ENCODE results near the gene ANAPC1. TPM values are rescaled to one million over a fixed set of nuclear protein-coding genes. Genes with fewer than 3 reads are reported as not detected.

Gene ANAPC1
- total and polyA plus RNA-seq, 9 of the 15 experiments (the other 6 are each of a cell fraction or from before 2014, with no cell fraction given): 14.0 to 126 (median 78.2) TPM

DNA sequence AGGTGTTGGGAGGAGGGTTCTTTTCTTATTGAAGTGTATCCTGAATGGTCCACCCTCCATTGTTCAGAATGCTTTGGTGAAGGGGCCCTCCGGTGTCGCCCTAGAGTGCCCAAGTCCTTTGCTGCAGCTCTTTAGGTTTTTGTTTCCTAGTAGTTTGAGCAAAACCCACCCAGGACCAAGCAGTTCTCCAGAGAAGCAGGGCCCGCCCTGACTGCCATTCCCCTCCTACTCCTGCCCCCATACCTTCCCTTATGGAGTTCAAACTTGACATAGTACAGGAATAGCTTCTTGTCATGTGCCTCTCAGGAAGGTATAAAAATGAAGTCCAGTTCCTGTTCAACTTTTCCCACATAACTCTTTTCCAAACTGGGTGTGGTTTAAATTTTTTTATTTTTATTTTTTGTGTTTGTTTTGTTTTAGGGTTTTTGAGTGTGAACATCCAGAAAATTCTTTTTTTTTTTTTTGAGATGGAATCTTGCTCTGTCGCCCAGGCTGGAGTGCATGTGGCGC is 20.0 kb upstream of the ANAPC1 start:
- CTCF ChIA-PET (ENCODE audit: low intra/inter-chr PET ratio): no interaction called here
- H3K4me2 ChIP-seq (ENCODE audit: insufficient read depth, low read length): no peak overlapping the region
- POLR2A ChIA-PET: interaction anchor here (0.6 to 1.2 kb wide), 3 partner anchors 16 to 143 kb away, joined by 3 to 4 read pairs (median 4); no protein-coding TSS in a partner anchor
- intact Hi-C loops (cut with micrococcal nuclease) (no loop called here), in situ Hi-C loops (cut with MboI) (loop anchor here (10.0 kb wide), 1 partner anchor 681 kb away; the partner anchor contains the start of gene CHCHD5)
- no peaks in the 10 kb centered on the region for H3K9me3 ChIP-seq (replicated peaks; ENCODE audit: control insufficient read depth, insufficient read depth, low read depth, low read length)
- peak overlapping the region; percentile 53; the same call in 1 of the 2 replicates for H2AFZ ChIP-seq (ENCODE audit: low read depth, low read length)
- ATAC-seq (no peak), FAIRE-seq (no peak), DNase-seq (ENCODE audit: extremely low read depth in 1 of 4, low spot score in 3 of 4) (peak in 1 of 4 experiments; percentile 2)
- no TSS peak for BruUV-seq (replicated peaks)
- no peak overlapping the region for H3K27ac ChIP-seq (ENCODE audit: extremely low read depth, low read depth, low read length)
- H3K36me3 ChIP-seq (ENCODE audit: control insufficient read depth, insufficient read depth, low read length): no peaks in the 10 kb centered on the region
- peaks cover 0 to 2% of the 10 kb centered on the region in 2 experiments; a peak in 2 of 5 replicates for H3K27me3 ChIP-seq (ENCODE audit: control insufficient read depth in 2 of 2, insufficient read depth in 2 of 2, low read length in 2 of 2)
- H3K9ac ChIP-seq (ENCODE audit: insufficient read depth in 1 of 2, low read depth in 2 of 2, low read length in 2 of 2): no peak overlapping the region; a peak in 1 of 4 replicates
- no peaks in the 10 kb centered on the region for H3K79me2 ChIP-seq (ENCODE audit: control insufficient read depth, insufficient read depth, low read length)
- H3K4me3 ChIP-seq: no peak overlapping the region
- H3K9me1 ChIP-seq (ENCODE audit: control insufficient read depth, insufficient read depth, low read length): no peaks in the 10 kb centered on the region
- WGBS (ENCODE audit: insufficient coverage, low coverage, missing lambda C conversion rate): 63% methylated on average over 5 of the region's 5 CpGs
- peaks cover 14 to 31% of the 10 kb centered on the region in 2 experiments for H3K4me1 ChIP-seq (replicated peaks in 1 of 2; ENCODE audit: control insufficient read depth in 2 of 2, insufficient read depth in 2 of 2, low read length in 2 of 2)
- no peaks in the 10 kb centered on the region for H4K20me1 ChIP-seq (replicated peaks; ENCODE audit: control insufficient read depth, insufficient read depth, low read length)
- TF ChIP-seq TBL1XR1 (IDR thresholded peaks at IDR 0.05; ENCODE audit: low read length in 2 of 2) (no peak), CHD4 (IDR thresholded peaks at IDR 0.05; ENCODE audit: insufficient read depth, insufficient replicate concordance, low read depth, low read length, poor library complexity, severe bottlenecking) (no peak), NELFE (IDR thresholded peaks at IDR 0.05; ENCODE audit: insufficient read depth, insufficient read length) (no peak), ZNF696 (CRISPR knock-in tag; conservative IDR thresholded peaks at IDR 0.05) (no peak), ZNF224 (CRISPR knock-in tag; IDR thresholded peaks at IDR 0.05) (no peak), RERE (CRISPR knock-in tag; IDR thresholded peaks at IDR 0.05; ENCODE audit: borderline replicate concordance) (no peak), PHB (CRISPR knock-in tag; IDR thresholded peaks at IDR 0.05) (no peak)
- TF ChIP-seq, protein P1, sequence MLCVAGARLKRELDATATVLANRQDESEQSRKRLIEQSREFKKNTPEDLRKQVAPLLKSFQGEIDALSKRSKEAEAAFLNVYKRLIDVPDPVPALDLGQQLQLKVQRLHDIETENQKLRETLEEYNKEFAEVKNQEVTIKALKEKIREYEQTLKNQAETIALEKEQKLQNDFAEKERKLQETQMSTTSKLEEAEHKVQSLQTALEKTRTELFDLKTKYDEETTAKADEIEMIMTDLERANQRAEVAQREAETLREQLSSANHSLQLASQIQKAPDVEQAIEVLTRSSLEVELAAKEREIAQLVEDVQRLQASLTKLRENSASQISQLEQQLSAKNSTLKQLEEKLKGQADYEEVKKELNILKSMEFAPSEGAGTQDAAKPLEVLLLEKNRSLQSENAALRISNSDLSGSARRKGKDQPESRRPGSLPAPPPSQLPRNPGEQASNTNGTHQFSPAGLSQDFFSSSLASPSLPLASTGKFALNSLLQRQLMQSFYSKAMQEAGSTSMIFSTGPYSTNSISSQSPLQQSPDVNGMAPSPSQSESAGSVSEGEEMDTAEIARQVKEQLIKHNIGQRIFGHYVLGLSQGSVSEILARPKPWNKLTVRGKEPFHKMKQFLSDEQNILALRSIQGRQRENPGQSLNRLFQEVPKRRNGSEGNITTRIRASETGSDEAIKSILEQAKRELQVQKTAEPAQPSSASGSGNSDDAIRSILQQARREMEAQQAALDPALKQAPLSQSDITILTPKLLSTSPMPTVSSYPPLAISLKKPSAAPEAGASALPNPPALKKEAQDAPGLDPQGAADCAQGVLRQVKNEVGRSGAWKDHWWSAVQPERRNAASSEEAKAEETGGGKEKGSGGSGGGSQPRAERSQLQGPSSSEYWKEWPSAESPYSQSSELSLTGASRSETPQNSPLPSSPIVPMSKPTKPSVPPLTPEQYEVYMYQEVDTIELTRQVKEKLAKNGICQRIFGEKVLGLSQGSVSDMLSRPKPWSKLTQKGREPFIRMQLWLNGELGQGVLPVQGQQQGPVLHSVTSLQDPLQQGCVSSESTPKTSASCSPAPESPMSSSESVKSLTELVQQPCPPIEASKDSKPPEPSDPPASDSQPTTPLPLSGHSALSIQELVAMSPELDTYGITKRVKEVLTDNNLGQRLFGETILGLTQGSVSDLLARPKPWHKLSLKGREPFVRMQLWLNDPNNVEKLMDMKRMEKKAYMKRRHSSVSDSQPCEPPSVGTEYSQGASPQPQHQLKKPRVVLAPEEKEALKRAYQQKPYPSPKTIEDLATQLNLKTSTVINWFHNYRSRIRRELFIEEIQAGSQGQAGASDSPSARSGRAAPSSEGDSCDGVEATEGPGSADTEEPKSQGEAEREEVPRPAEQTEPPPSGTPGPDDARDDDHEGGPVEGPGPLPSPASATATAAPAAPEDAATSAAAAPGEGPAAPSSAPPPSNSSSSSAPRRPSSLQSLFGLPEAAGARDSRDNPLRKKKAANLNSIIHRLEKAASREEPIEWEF (CRISPR knock-in tag; IDR thresholded peaks at IDR 0.05): no peak
- TF ChIP-seq, protein P2, sequence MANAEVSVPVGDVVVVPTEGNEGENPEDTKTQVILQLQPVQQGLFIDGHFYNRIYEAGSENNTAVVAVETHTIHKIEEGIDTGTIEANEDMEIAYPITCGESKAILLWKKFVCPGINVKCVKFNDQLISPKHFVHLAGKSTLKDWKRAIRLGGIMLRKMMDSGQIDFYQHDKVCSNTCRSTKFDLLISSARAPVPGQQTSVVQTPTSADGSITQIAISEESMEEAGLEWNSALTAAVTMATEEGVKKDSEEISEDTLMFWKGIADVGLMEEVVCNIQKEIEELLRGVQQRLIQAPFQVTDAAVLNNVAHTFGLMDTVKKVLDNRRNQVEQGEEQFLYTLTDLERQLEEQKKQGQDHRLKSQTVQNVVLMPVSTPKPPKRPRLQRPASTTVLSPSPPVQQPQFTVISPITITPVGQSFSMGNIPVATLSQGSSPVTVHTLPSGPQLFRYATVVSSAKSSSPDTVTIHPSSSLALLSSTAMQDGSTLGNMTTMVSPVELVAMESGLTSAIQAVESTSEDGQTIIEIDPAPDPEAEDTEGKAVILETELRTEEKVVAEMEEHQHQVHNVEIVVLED (CRISPR knock-in tag; IDR thresholded peaks at IDR 0.05): no peak

All from K562 (cell line).